ENCODE results near the gene NELL2. TPM values are rescaled to one million over a fixed set of nuclear protein-coding genes. Genes with fewer than 3 reads are reported as not detected.

Gene NELL2
- total RNA-seq (2011; cell fraction: chromatin; rRNA removed; ENCODE audit: low replicate concordance), result 3.8 and 4.3 TPM in 2 replicates
- 0.66 and 2.7 TPM in 2 replicates for total RNA-seq (2011; cell fraction: nucleolus; rRNA removed)
- 2.1 and 3.7 TPM in 2 replicates for total RNA-seq (2011; cell fraction: nucleoplasm; rRNA removed)
- total RNA-seq (2014; rRNA removed) (0.20 and 0.36 TPM in 2 replicates), total RNA-seq (2014; rRNA removed; fragmentation: Illumina TruSeq; extraction: Trizol) (0.58 and 0.80 TPM in 2 replicates), total RNA-seq (2015; rRNA removed; fragmentation: Illumina TruSeq; extraction: Trizol) (0.30 and 1.1 TPM in 2 replicates), total RNA-seq (2021) (0.47 and 0.53 TPM in 2 replicates), polyA plus RNA-seq (2011; rRNA removed) (0.27 and 0.82 TPM in 2 replicates), polyA plus RNA-seq (2014; fragmentation: Illumina TruSeq; extraction: Trizol) (0.19 and 0.71 TPM in 2 replicates), polyA plus RNA-seq (2014; fragmentation: Nextera tagmentation; extraction: Ambion mirVana) (under 1 TPM; 0.32 to 0.38 TPM), polyA plus RNA-seq (2014; rRNA removed) (0.45 and 1.6 TPM in 2 replicates), polyA minus RNA-seq (2011; rRNA and poly(A)+ RNA removed) (0.48 and 1.1 TPM in 2 replicates), Bru-seq, nascent RNA (percentile 20 among the genes with signal in this experiment), BruChase-seq, experiment 1, labeled RNA remaining after a 2-hour chase (percentile 26 among the genes with signal in this experiment), BruChase-seq, experiment 2, labeled RNA remaining after a 6-hour chase (percentile 23 among the genes with signal in this experiment)
- polyA plus RNA-seq (2011; cell fraction: cytosol; rRNA removed), result 0.07 and 0.44 TPM in 2 replicates
- 0.84 TPM in 1 of 2 replicates, not detected in the other for polyA plus RNA-seq (2011; cell fraction: nucleus; rRNA removed)
- polyA plus RNA-seq (2012), result 0.42 and 1.6 TPM in 2 replicates
- not detected in 2 replicates for polyA minus RNA-seq (2011; cell fraction: cytosol; rRNA and poly(A)+ RNA removed)
- 0.81 TPM in 1 of 2 replicates, not detected in the other for polyA minus RNA-seq (2011; cell fraction: nucleus; rRNA and poly(A)+ RNA removed)
- long read RNA-seq, experiment 1, result 0 reads
- long read RNA-seq, experiment 2, result 0 reads
- long read RNA-seq, experiment 3, partial matches to known transcripts, result 0 of 1 reads
- long read RNA-seq, experiment 3, other reads (novel, unspliced or antisense), result 1 of 1 reads

GRCh38 chr12:44875954-44876543 lies at the start of gene NELL2:
NELL2 (minus strand) TSS chr12:44876315; CDS start chr12:44875869, 446 bp downstream.
- TF ChIP-seq VEZF1 (CRISPR knock-in tag; IDR thresholded peaks at IDR 0.05) (peak; percentile 63), TARDBP (IDR thresholded peaks at IDR 0.05) (no peak), HIVEP1 (CRISPR knock-in tag; IDR thresholded peaks at IDR 0.05) (no peak), ZBTB40 (IDR thresholded peaks at IDR 0.05) (no peak), ZBTB40 (CRISPR knock-in tag; IDR thresholded peaks at IDR 0.05) (no peak)
- intact Hi-C loops (cut with micrococcal nuclease), result no loop called here
- no peaks in the 10 kb centered on the region for H3K9me3 ChIP-seq (replicated peaks; ENCODE audit: control insufficient read depth, insufficient read depth, low read depth, low read length)
- ATAC-seq (peak; percentile 97), FAIRE-seq (no peak), DNase-seq (ENCODE audit: extremely low read depth in 1 of 4, low spot score in 3 of 4) (peak; percentile 59 to 77 (median 72))
- under 1% methylated on average over 17 of the region's 53 CpGs for WGBS (ENCODE audit: insufficient coverage, low coverage, missing lambda C conversion rate)
- no peaks in the 10 kb centered on the region for H3K79me2 ChIP-seq (ENCODE audit: control insufficient read depth, insufficient read depth, low read length)
- BruUV-seq (replicated peaks), result no TSS peak
- H3K4me3 ChIP-seq, result peak within 1 kb of the TSS; percentile 35
- no peaks in the 10 kb centered on the region for H3K9me1 ChIP-seq (ENCODE audit: control insufficient read depth, insufficient read depth, low read length)
- no peak within 1 kb of the TSS for H3K27ac ChIP-seq (ENCODE audit: extremely low read depth, low read depth, low read length)
- peak within 1 kb of the TSS; percentile 67 for H2AFZ ChIP-seq (ENCODE audit: low read depth, low read length)
- H3K4me1 ChIP-seq (replicated peaks in 1 of 2; ENCODE audit: control insufficient read depth in 2 of 2, insufficient read depth in 2 of 2, low read length in 2 of 2), result peaks cover 0 to 14% of the 10 kb centered on the region in 2 experiments; a peak in 2 of 5 replicates
- peak within 1 kb of the TSS; percentile 66 for H3K4me2 ChIP-seq (ENCODE audit: insufficient read depth, low read length)
- peak within 1 kb of the TSS in 1 of 2 experiments; percentile 2; a peak in 2 of 4 replicates for H3K9ac ChIP-seq (ENCODE audit: insufficient read depth in 1 of 2, low read depth in 2 of 2, low read length in 2 of 2)
- ChIA-PET CTCF (ENCODE audit: low intra/inter-chr PET ratio) (no interaction called here), POLR2A (no interaction called here)
- H4K20me1 ChIP-seq (replicated peaks; ENCODE audit: control insufficient read depth, insufficient read depth, low read length), result no peaks in the 10 kb centered on the region
- no peaks in the 10 kb centered on the region for H3K36me3 ChIP-seq (ENCODE audit: control insufficient read depth, insufficient read depth, low read length)
- peaks cover 7 to 9% of the 10 kb centered on the region in 2 experiments; a peak in 4 of 5 replicates for H3K27me3 ChIP-seq (ENCODE audit: control insufficient read depth in 2 of 2, insufficient read depth in 2 of 2, low read length in 2 of 2)
- in situ Hi-C loops (cut with MboI), result no loop called here

Data from K562 (cell line).